HG02642 (cell line): ENCODE data around the gene NOL12.

ENCODE experiments used
- ATAC-seq: cut with Tn5 transposase; IDR thresholded peaks from one replicate; pipeline ENCODE4 v1.9.1; 2021; ENCODE audit warnings: mild to moderate bottlenecking; ENCODE audit not compliant: unreplicated experiment, poor library complexity

Gene NOL12

DNA sequence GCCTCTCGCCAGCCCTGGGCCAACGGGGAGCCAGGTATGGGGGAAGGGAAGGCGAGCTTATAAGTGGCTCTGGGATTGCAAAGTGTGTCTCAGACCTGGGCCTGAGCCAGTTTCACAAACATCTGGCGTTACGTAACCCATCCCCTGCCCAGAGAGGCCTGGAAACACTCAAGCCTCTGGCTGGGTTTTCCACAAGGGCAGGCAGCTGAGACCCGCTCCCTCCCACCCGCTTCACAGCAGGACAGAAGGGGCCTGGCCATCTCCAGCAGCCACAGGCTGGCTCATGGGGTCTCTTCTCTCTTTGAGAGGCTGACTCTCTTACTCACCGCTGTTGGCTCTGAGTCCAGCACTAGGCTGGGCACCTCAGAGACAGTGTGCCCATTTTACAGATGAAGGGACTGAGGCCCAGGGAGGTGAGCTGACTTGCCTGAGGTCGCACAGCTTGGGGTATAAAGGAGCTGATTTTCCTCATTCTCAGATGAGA lies 55.2 kb downstream of the NOL12 start:
- ATAC-seq = no peak

DNA sequence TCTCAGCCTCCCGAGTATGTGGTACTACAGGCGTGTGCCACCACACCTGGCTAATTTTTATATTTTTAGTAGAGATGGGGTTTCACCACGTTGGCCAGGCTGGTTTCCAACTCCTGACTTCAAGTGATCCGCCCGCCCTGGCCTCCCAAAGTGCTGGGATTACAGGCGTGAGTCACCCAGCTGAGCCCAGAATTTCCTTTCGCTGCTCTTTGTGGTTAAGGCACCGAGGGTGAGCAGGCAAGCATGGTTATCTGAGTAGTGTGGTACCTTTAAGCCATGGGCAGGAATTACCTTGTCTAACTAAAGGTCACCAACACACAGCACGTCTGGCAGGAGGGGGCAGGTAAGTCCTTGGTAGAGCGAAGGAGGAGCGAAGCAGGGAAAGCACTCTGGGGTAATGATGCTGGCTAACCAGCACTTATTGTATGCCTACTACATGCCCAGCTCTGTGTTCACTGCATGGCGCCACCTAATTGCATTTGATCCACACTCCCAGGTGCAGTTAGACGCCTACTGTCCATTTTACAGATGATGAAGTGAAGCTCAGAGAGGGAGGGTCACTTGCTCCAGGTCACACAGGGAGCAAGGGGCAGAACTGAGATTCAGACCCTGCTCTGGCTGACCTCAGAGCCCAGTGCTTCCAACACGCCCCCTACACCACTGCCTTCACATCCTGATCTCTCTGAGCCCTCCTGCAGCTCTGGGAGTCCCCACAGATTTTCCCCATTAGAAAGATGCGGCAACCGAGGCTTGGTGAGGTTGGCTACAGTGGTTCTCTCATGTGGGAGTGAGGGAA lies 56.4 kb downstream of the NOL12 start:
- ATAC-seq = no peak
